ENCODE data around the gene NAT16. TPM values are rescaled to one million over a fixed set of nuclear protein-coding genes. Genes with fewer than 3 reads are reported as not detected.
A peak's percentile ranks its signal among the peaks of the same experiment; 100 is the strongest.

The NAT16 gene
- total and polyA plus RNA-seq, 2 donors (not counting 1 experiment from before 2014, with no cell fraction given) = not detected

DNA sequence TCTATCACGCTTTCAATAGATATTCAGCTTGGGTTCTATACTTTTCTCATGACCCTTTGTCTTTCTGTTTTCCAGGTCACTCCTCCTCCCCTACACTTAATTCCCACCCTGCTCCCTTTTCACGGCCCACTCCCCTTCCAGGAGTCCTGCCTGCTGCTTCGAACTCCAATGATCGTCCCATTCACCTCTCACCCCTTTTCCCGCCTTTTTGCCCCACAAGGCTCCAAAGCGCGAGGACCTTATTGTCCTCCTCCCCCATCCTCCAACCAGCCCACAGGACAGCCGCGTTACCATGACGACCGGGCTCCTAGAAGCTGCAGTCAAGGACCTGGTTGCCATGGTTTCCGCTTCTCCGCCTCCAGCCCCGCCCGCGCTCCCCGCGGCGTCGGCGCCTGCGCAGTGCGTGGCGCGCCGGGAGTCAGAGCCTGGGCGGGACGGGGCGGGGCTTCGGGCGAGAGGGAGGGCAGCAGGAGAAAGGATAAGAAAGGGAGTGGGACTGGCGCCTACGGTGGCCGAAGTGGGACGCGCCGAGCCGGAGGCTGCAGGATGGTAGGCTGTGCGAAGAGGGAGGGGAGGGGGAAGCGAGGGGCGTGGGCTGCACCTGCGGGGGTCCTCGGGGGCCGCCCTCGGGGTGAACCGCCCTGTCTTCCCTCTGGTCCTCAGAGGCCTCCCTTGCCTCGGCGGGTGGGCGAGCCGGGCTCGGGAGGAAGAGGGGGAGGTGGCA is 26.0 kb downstream of the NAT16 start, which contains the start of gene AP1S1:
AP1S1 (plus strand) TSS at position 508 of the 724 bp plus-strand sequence; CDS start at position 547, 39 bp downstream.
- CTCF ChIA-PET = interaction anchor here (3.1 to 7.6 kb wide), 2 partner anchors 11 to 39 kb away, joined by 19 to 68 read pairs; no protein-coding TSS in a partner anchor
- H3K27ac ChIP-seq (ENCODE audit: low read length in 2 of 2) = no peak within 1 kb of the TSS

More for the DNA sequence above, 26.0 kb downstream of the NAT16 start, which contains the start of gene AP1S1:
- Histone ChIP-seq H2AFZ (ENCODE audit: insufficient read depth, low read depth, low read length, poor library complexity, severe bottlenecking) (peak within 1 kb of the TSS; percentile 83), H3K27me3 (replicated peaks in 1 of 4; ENCODE audit: control extremely low read depth in 1 of 4, control insufficient read depth in 3 of 4, insufficient read depth in 4 of 4, low read length in 3 of 4) (no peaks in the 10 kb centered on the region), H3K4me2 (replicated peaks; ENCODE audit: low read depth, low read length, poor library complexity, severe bottlenecking) (peak within 1 kb of the TSS; percentile 97), H3K79me2 (ENCODE audit: control insufficient read depth, insufficient read depth, low read length) (no peaks in the 10 kb centered on the region), H3K4me1 (ENCODE audit: control insufficient read depth in 2 of 2, insufficient read depth in 2 of 2, low read length in 2 of 2) (peaks cover 10 to 16% of the 10 kb centered on the region in 2 donors), H3K36me3 (replicated peaks in 1 of 2; ENCODE audit: control extremely low read depth in 1 of 2, control insufficient read depth in 1 of 2, extremely low read depth in 1 of 2, insufficient read depth in 2 of 2, low read length in 1 of 2) (peaks cover 0 to 3% of the 10 kb centered on the region in 2 experiments), H3K9me3 (ENCODE audit: control extremely low read depth in 1 of 3, control insufficient read depth in 2 of 3, insufficient read depth in 1 of 3, low read length in 2 of 3) (no peaks in the 10 kb centered on the region), H3K9ac (ENCODE audit: low read length) (peak within 1 kb of the TSS; percentile 76), H3K4me3 (ENCODE audit: control extremely low read depth in 1 of 5, extremely low read depth in 1 of 5, insufficient read depth in 1 of 5, low read depth in 2 of 5, low read length in 4 of 5) (peak within 1 kb of the TSS in 4 of 5 experiments; percentile 53 to 71 (median 63)), H4K20me1 (ENCODE audit: control insufficient read depth, insufficient read depth, low read length, poor library complexity, severe bottlenecking) (no peaks in the 10 kb centered on the region)
- Mint-ChIP-seq H3K4me3 (peak within 1 kb of the TSS; percentile 86), H3K9me3 (ENCODE audit: insufficient read depth) (no peaks in the 10 kb centered on the region), H3K27ac (peak within 1 kb of the TSS; percentile 67), H3K4me1 (peaks cover 12% of the 10 kb centered on the region), H3K27me3 (peaks cover 9% of the 10 kb centered on the region)
- POLR2A ChIA-PET = interaction anchor here (0.8 kb wide), 1 partner anchor 1691 kb away, joined by 6 read pairs; no protein-coding TSS in a partner anchor
- TF ChIP-seq EZH2 (IDR thresholded peaks at IDR 0.05; ENCODE audit: borderline replicate concordance, insufficient read depth, low read depth, low read length, poor library complexity, severe bottlenecking) = no peak
- TF ChIP-seq, protein P1, sequence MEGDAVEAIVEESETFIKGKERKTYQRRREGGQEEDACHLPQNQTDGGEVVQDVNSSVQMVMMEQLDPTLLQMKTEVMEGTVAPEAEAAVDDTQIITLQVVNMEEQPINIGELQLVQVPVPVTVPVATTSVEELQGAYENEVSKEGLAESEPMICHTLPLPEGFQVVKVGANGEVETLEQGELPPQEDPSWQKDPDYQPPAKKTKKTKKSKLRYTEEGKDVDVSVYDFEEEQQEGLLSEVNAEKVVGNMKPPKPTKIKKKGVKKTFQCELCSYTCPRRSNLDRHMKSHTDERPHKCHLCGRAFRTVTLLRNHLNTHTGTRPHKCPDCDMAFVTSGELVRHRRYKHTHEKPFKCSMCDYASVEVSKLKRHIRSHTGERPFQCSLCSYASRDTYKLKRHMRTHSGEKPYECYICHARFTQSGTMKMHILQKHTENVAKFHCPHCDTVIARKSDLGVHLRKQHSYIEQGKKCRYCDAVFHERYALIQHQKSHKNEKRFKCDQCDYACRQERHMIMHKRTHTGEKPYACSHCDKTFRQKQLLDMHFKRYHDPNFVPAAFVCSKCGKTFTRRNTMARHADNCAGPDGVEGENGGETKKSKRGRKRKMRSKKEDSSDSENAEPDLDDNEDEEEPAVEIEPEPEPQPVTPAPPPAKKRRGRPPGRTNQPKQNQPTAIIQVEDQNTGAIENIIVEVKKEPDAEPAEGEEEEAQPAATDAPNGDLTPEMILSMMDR (IDR thresholded peaks at IDR 0.05) = no peak
- WGBS (ENCODE audit: insufficient coverage) = 3% methylated on average over 49 of the region's 51 CpGs
- peak; percentile 95 for DNase-seq
- intact Hi-C loops (cut with micrococcal nuclease) = loop anchor here (1.0 to 2.0 kb wide), 4 partner anchors 11 to 98 kb away; partner anchors contain the start of genes FIS1, VGF and ZNHIT1
- ATAC-seq (ENCODE audit: low read depth) = peak; percentile 90

Data from B cell (primary cell).